Naive thymus-derived CD4-positive, alpha-beta T cell (primary cell): Measurements from ENCODE around the gene WDFY3. TPM values are rescaled to one million over a fixed set of nuclear protein-coding genes. Genes with fewer than 3 reads are reported as not detected.

ENCODE experiments used
- ATAC-seq: fragments of 150-1000 bp; cut with Tn5 transposase; 2 replicates; pipeline ENCODE4 v1.10.0; 2021; ENCODE audit warnings: mild to moderate bottlenecking, moderate library complexity
- CTCF ChIA-PET: fragments of 350-600 bp; sonication (Branson Sonifier 250); formaldehyde crosslinking; loops from one replicate; lab custom pipeline; 2021; ENCODE audit warnings: antibody characterized with exemption; lab: Charles Lee
- POLR2A ChIA-PET: fragments of 350-600 bp; sonication (Branson Sonifier 250); formaldehyde crosslinking; loops from one replicate; lab custom pipeline; 2021; ENCODE audit warnings: antibody characterized with exemption, inconsistent platforms; lab: Charles Lee
- DNase-seq, 9 donors: peaks; one replicate each; pipeline versions ENCODE4 v3.0.0 to v3.0.0-alpha.2; 2020 to 2022; ENCODE audit warnings: mixed read lengths in 1 of 9
- H3K27ac ChIP-seq: one replicate; pipeline ENCODE4 v1.7.0; 2013; ENCODE audit warnings: mild to moderate bottlenecking, low read depth, low read length, moderate library complexity
- H3K27me3 ChIP-seq, 2 donors: one replicate each; pipeline ENCODE4 v1.7.0; 2013; ENCODE audit warnings: low read length in 2 of 2, mild to moderate bottlenecking in 2 of 2, moderate library complexity in 2 of 2; ENCODE audit not compliant: control insufficient read depth in 2 of 2, insufficient read depth in 2 of 2
- H3K36me3 ChIP-seq, 3 experiments: 1 replicate in 2 of 3; 2 replicates in 1 of 3; pipeline ENCODE4 v1.7.0; 2013; ENCODE audit warnings: low read length in 3 of 3, mild to moderate bottlenecking in 3 of 3, moderate library complexity in 1 of 3; ENCODE audit not compliant: insufficient read depth in 3 of 3, control insufficient read depth in 2 of 3
- H3K4me1 ChIP-seq, 2 donors: one replicate each; pipeline ENCODE4 v1.7.0; 2013; ENCODE audit warnings: low read length in 2 of 2, mild to moderate bottlenecking in 2 of 2, moderate library complexity in 1 of 2; ENCODE audit not compliant: control insufficient read depth in 2 of 2, insufficient read depth in 2 of 2
- H3K4me3 ChIP-seq: 2 replicates; pipeline ENCODE4 v1.7.0; 2013; ENCODE audit warnings: mild to moderate bottlenecking, low read length
- H3K9me3 ChIP-seq, 3 experiments: 1 replicate in 2 of 3; 2 replicates in 1 of 3; pipeline ENCODE4 v1.7.0; 2013; ENCODE audit warnings: low read length in 3 of 3; ENCODE audit not compliant: control insufficient read depth in 2 of 3
- H3K27ac Mint-ChIP-seq, 9 donors: one replicate each; pipeline ENCODE4 v1.8.0; 2020 to 2022; ENCODE audit warnings: mixed read lengths in 9 of 9, mild to moderate bottlenecking in 8 of 9, moderate library complexity in 5 of 9, inconsistent platforms in 2 of 9
- H3K27me3 Mint-ChIP-seq, 5 donors: one replicate each; pipeline ENCODE4 v1.8.0; 2021 to 2022; ENCODE audit warnings: mixed read lengths in 5 of 5, mild to moderate bottlenecking in 1 of 5
- H3K36me3 Mint-ChIP-seq, 5 donors: one replicate each; pipeline ENCODE4 v1.8.0; 2020 to 2022; ENCODE audit warnings: mixed read lengths in 5 of 5, mild to moderate bottlenecking in 3 of 5, inconsistent platforms in 1 of 5
- H3K4me1 Mint-ChIP-seq, 7 donors: one replicate each; pipeline ENCODE4 v1.8.0; 2020 to 2022; ENCODE audit warnings: mixed read lengths in 7 of 7, mild to moderate bottlenecking in 3 of 7, inconsistent platforms in 1 of 7
- H3K4me3 Mint-ChIP-seq, 10 donors: one replicate each; pipeline ENCODE4 v1.8.0; 2020 to 2022; ENCODE audit warnings: mild to moderate bottlenecking in 10 of 10, mixed read lengths in 10 of 10, moderate library complexity in 6 of 10, inconsistent platforms in 2 of 10
- H3K9me3 Mint-ChIP-seq, 11 donors: one replicate each; pipeline ENCODE4 v1.8.0; 2020 to 2022; ENCODE audit warnings: mixed read lengths in 11 of 11, mild to moderate bottlenecking in 4 of 11, inconsistent platforms in 1 of 11, moderate library complexity in 1 of 11
- intact Hi-C, 2 donors: fragments of 100-400 bp; cut with micrococcal nuclease; formaldehyde crosslinking; loops; one replicate each; pipeline ENCODE4 v1.15.1; 2023
- polyA plus RNA-seq, 2 donors: library from polyadenylated mRNA; unstranded; fragments of 300-500 nt; fragmentation: Illumina TruSeq; gene quantifications; one replicate each; pipeline ENCODE4 v1.2.3, GENCODE V29; 2021
- total RNA-seq, 6 experiments: library from RNA in 5 of 6; stranded (reverse) in 5 of 6; gene quantifications; 1 replicate in 5 of 6; 2 replicates in 1 of 6; pipeline ENCODE4 v1.2.3 and lab custom pipeline; 2021 to 2026

Gene WDFY3
- total and polyA plus RNA-seq, 7 experiments from 2014 or later = 0.07 to 31.4 (median 1.6) TPM; not detected in 2

- no peaks in the 10 kb centered on the region for H3K4me1 ChIP-seq
- intact Hi-C loops = no loop called here
- H3K27me3 ChIP-seq = no peaks in the 10 kb centered on the region
- Mint-ChIP-seq H3K36me3 (no peaks in the 10 kb centered on the region), H3K9me3 (peaks cover 0 to 9% (median 0%) of the 10 kb centered on the region in 11 donors), H3K4me1 (no peaks in the 10 kb centered on the region), H3K27ac (no peak overlapping the region), H3K4me3 (no peak overlapping the region), H3K27me3 (no peaks in the 10 kb centered on the region)
- ChIA-PET CTCF (no interaction called here), POLR2A (no interaction called here)
- no peaks in the 10 kb centered on the region for H3K36me3 ChIP-seq
- H3K27ac ChIP-seq = no peak overlapping the region
- no peak for ATAC-seq
- H3K9me3 ChIP-seq = no peaks in the 10 kb centered on the region
- no peak for DNase-seq
- H3K4me3 ChIP-seq = no peak overlapping the region
Measured at GRCh38 chr4:84905646-84906045, 60.8 kb downstream of the WDFY3 start.

DNA sequence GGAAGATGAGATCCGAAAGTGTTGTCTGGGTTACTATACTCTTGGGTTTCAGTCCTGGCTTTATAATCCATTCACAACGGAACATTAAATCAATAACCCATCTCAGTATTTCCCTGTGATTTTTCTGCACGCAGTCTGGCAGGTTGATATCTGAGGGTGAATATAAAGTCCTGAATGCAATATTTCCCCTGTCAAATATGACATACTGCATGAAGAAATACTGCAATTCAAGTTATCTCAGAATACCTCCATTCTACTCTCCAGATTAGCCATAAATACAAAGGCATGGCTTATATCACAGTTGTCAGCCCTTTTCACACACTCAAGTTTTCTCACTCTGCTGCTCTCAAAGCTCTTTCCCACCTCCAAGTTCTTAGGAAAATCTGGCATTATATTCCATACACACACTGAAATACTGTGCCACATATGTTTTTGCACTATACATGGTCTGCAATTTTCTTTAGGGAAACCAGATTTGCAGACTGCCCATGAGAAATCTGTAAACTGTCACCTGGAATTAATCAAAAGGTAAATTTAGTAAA is 64.7 kb downstream of the WDFY3 start:
- Mint-ChIP-seq H3K27me3 (no peaks in the 10 kb centered on the region), H3K36me3 (no peaks in the 10 kb centered on the region), H3K4me1 (no peaks in the 10 kb centered on the region), H3K27ac (no peak overlapping the region), H3K4me3 (no peak overlapping the region), H3K9me3 (peaks cover 0 to 9% (median 0%) of the 10 kb centered on the region in 11 donors)
- Histone ChIP-seq H3K9me3 (no peaks in the 10 kb centered on the region), H3K4me1 (no peaks in the 10 kb centered on the region), H3K4me3 (no peak overlapping the region), H3K36me3 (no peaks in the 10 kb centered on the region), H3K27ac (no peak overlapping the region), H3K27me3 (no peaks in the 10 kb centered on the region)
- no peak for ATAC-seq
- intact Hi-C loops = no loop called here
- DNase-seq = no peak
- POLR2A ChIA-PET = no interaction called here
- CTCF ChIA-PET = no interaction called here

- intact Hi-C loops = no loop called here
- no peak overlapping the region for H3K27ac Mint-ChIP-seq
- POLR2A ChIA-PET = no interaction called here
- Histone ChIP-seq H3K27ac (no peak overlapping the region), H3K36me3 (no peaks in the 10 kb centered on the region), H3K27me3 (no peaks in the 10 kb centered on the region), H3K4me3 (no peak overlapping the region), H3K4me1 (no peaks in the 10 kb centered on the region), H3K9me3 (no peaks in the 10 kb centered on the region)
- DNase-seq = no peak
- H3K4me3 Mint-ChIP-seq = no peak overlapping the region
- no peaks in the 10 kb centered on the region for H3K27me3 Mint-ChIP-seq
- no peak for ATAC-seq
- CTCF ChIA-PET = no interaction called here
- no peaks in the 10 kb centered on the region for H3K4me1 Mint-ChIP-seq
- H3K9me3 Mint-ChIP-seq = peaks cover 0 to 9% (median 0%) of the 10 kb centered on the region in 11 donors
- no peaks in the 10 kb centered on the region for H3K36me3 Mint-ChIP-seq
Measured at GRCh38 chr4:84901173-84901572, 65.3 kb downstream of the WDFY3 start.

GRCh38 chr4:84899616-84900015 is 66.9 kb downstream of the WDFY3 start:
- Histone ChIP-seq H3K27ac (no peak overlapping the region), H3K4me3 (no peak overlapping the region), H3K27me3 (no peaks in the 10 kb centered on the region), H3K36me3 (no peaks in the 10 kb centered on the region), H3K4me1 (no peaks in the 10 kb centered on the region), H3K9me3 (no peaks in the 10 kb centered on the region)
- Mint-ChIP-seq H3K27me3 (peaks cover 0 to 7% (median 0%) of the 10 kb centered on the region in 5 donors), H3K9me3 (peaks cover 0 to 6% (median 0%) of the 10 kb centered on the region in 11 donors), H3K4me1 (no peaks in the 10 kb centered on the region), H3K27ac (no peak overlapping the region), H3K4me3 (no peak overlapping the region), H3K36me3 (no peaks in the 10 kb centered on the region)
- POLR2A ChIA-PET = no interaction called here
- DNase-seq (no peak), ATAC-seq (no peak)
- intact Hi-C loops = no loop called here
- CTCF ChIA-PET = no interaction called here

DNA sequence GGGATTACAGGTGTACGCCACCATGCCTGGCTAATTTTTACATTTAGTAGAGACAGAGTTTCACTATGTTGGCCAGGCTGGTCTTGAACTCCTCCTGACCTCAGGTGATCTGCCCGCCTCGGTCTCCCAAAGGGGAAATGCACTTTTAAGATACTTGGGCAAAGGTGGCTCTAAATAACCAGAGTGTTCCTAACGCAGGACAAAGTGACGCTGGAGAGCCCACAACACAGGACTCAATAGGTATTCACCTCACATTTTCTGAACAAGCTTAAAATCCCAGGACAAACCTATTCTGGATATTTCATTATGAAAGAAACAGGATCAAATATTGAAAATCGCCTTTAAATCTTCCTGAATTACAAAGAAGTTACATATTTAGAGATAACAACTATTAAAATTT is 69.0 kb downstream of the WDFY3 start:
- H3K4me3 Mint-ChIP-seq = no peak overlapping the region
- DNase-seq (no peak), ATAC-seq (no peak)
- no peaks in the 10 kb centered on the region for H3K4me1 Mint-ChIP-seq
- Histone ChIP-seq H3K4me1 (no peaks in the 10 kb centered on the region), H3K9me3 (no peaks in the 10 kb centered on the region), H3K27me3 (no peaks in the 10 kb centered on the region), H3K27ac (no peak overlapping the region), H3K4me3 (no peak overlapping the region), H3K36me3 (no peaks in the 10 kb centered on the region)
- peaks cover 0 to 7% (median 0%) of the 10 kb centered on the region in 5 donors for H3K27me3 Mint-ChIP-seq
- no peaks in the 10 kb centered on the region for H3K36me3 Mint-ChIP-seq
- CTCF ChIA-PET = no interaction called here
- POLR2A ChIA-PET = no interaction called here
- intact Hi-C loops = no loop called here
- H3K9me3 Mint-ChIP-seq = peaks cover 0 to 6% (median 0%) of the 10 kb centered on the region in 11 donors
- H3K27ac Mint-ChIP-seq = no peak overlapping the region

GRCh38 chr4:84895283-84895682 is 71.2 kb downstream of the WDFY3 start:
- no peak overlapping the region for H3K27ac ChIP-seq
- POLR2A ChIA-PET = no interaction called here
- no peak for ATAC-seq
- Mint-ChIP-seq H3K4me1 (no peaks in the 10 kb centered on the region), H3K27ac (no peak overlapping the region), H3K9me3 (peaks cover 0 to 6% (median 0%) of the 10 kb centered on the region in 11 donors), H3K27me3 (peaks cover 0 to 7% (median 0%) of the 10 kb centered on the region in 5 donors), H3K36me3 (no peaks in the 10 kb centered on the region), H3K4me3 (no peak overlapping the region)
- no peaks in the 10 kb centered on the region for H3K9me3 ChIP-seq
- no peaks in the 10 kb centered on the region for H3K4me1 ChIP-seq
- CTCF ChIA-PET = no interaction called here
- no peak overlapping the region for H3K4me3 ChIP-seq
- intact Hi-C loops = no loop called here
- no peaks in the 10 kb centered on the region for H3K36me3 ChIP-seq
- no peak for DNase-seq
- H3K27me3 ChIP-seq = no peaks in the 10 kb centered on the region

DNA sequence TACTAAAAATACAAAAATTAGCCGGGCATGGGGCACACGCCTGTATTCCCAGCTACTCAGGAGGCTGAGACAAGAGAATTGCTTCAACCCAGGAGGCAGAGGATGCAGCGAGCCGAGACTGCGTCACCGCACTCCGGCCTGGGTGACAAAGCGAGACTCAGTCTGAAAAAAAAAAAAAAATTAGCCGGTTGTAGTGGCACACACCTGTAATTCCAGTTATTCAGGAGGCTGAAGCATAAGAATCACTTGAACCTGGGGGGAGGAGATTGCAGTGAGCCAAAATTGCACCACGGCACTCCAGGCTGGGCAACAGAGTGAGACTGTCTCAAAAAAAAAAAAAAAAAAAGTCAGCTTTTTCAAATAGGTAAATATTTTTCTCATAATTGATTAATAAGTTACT is 71.9 kb downstream of the WDFY3 start:
- H3K9me3 Mint-ChIP-seq = peaks cover 0 to 6% (median 0%) of the 10 kb centered on the region in 11 donors

More for the DNA sequence above, 71.9 kb downstream of the WDFY3 start:
- Histone ChIP-seq H3K4me1 (no peaks in the 10 kb centered on the region), H3K9me3 (no peaks in the 10 kb centered on the region), H3K27ac (no peak overlapping the region), H3K36me3 (no peaks in the 10 kb centered on the region), H3K27me3 (no peaks in the 10 kb centered on the region), H3K4me3 (no peak overlapping the region)
- Mint-ChIP-seq H3K36me3 (no peaks in the 10 kb centered on the region), H3K4me1 (no peaks in the 10 kb centered on the region), H3K27ac (no peak overlapping the region), H3K27me3 (peaks cover 0 to 7% (median 0%) of the 10 kb centered on the region in 5 donors), H3K4me3 (no peak overlapping the region)
- no peak for ATAC-seq
- POLR2A ChIA-PET = no interaction called here
- no peak for DNase-seq
- CTCF ChIA-PET = no interaction called here
- intact Hi-C loops = no loop called here
